A549 treated with dexamethasone at 1 μM for 4 hours (cell line): Measurements from ENCODE around the gene LRP6. TPM values are rescaled to one million over a fixed set of nuclear protein-coding genes. Genes with fewer than 3 reads are reported as not detected.

ENCODE experiments used
- total RNA-seq: library from RNA; stranded (reverse); fragments of 200-300 nt; extraction: Qiagen RNA extraction; gene quantifications from 5 replicates; pipeline ENCODE4 v1.2.3, GENCODE V29; 2022

LRP6 gene
- 10.0 to 25.2 TPM (median 19.4 TPM) in 5 replicates for total RNA-seq

DNA sequence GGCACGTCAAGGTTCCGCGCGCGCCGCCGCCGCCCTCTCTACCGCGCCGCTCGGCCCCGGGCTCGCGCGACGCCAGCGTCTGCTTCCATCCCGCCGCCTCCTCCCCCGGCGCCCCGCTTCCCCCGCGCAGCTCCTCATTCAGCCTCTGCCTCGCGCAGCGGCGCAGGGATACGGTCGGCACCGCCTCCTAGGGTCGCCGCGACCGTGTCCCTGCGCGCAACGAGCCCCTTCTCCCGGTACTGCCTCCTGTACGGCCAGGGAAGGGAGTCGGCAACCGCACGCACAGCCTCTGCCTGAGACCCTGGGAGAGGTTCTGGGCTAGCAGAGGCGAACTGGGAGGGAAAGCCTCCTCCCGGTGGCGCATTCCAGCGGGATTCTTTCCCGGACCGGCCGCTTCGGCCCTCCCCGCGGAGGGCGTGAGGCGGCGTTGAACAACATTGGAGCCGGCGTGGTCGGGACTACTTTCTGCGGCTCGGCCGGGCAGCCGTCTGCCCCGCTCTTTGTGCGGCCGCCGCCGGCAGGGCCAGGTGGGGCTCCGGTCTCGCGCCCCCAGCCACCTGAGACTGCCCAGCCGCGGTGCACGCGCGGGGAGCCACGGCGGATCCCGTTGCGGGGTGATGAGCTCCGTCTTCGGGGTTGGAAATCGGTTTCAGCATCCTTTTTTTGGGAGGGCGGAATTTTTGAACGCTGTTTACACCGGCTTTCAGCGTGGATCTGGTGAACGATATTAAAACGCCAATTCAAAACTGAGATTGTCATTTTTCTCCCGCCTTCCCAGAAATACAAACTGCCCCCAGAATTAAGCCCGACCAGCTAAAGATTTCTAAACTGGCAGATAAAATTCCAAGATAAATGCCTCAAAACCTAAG is at the start of gene LRP6:
TSS of gene LRP6 (minus strand) at position 172 of the 869 bp plus-strand sequence. CDS start 309 bp downstream, outside the sequence.

DNA sequence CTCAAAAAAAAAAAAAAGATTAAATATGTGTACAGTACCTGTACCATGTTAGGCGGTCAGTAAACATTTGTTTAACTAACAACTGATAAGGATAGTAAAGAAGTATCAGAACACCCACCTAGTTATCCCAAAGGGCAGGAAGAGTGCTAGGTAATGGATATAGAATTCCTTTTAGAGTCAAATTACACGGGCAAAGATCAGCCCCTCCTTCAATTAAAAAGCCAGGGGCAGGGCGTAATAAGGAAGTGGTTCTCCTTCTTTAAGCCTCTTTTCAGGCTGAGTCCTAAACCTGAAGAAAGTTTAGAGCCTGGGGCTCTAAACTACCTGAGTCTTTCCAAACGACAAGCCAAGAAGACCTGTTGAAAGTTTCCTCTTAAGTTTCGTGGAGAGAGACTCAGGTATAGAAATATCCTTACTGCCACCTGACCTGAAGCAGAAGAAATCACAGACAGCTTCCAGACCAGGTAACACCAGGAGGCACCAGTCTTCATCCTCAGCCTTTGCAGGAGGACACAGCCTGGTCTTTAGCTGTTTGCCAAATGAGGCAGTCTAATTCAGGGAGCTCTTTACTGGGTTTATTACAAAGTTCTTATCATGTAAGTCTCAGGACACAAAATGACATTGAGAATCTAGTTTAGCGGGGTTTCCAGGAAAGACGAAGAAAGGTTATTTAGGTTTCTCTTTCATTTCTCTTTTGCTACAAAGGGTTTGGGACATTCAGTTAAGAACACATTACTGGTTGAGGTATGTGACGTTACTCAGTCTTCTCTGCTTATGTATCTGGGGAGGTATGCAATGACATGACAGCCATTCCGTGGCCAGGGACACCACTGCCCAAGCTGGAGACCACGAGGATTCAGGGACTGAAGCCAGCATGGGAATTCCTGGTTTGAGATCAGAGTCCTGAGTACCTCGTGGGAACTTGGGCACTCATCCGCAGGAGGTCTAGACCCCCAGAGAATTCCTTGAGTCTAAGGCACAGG is 195.9 kb downstream of the LRP6 start, which contains the start of gene BCL2L14:
TSS of gene BCL2L14 (plus strand) at position 266 of the 983 bp plus-strand sequence. CDS start 8,367 bp downstream, outside the sequence.

Other genes with a start within 250 kb of the LRP6 start
- not detected in 5 replicates for gene BCL2L14, start 196.1 kb downstream of the LRP6 start, total RNA-seq
- 3.5 to 4.8 TPM (median 4.4 TPM) in 5 replicates for gene MANSC1, start 83.2 kb upstream of the LRP6 start, total RNA-seq
- 7.4 to 9.7 TPM (median 8.6 TPM) in 5 replicates for gene BORCS5, start 90.0 kb upstream of the LRP6 start, total RNA-seq